HEK293 (cell line): Measurements from ENCODE around the gene IFNA21.

Source experiments
- CTCF ChIA-PET: fragments of 350-600 bp; formaldehyde crosslinking; extraction: SDS; loops from one replicate; lab custom pipeline; 2021; ENCODE audit warnings: antibody characterized with exemption; lab: Yijun Ruan, JAX
- POLR2A ChIA-PET: fragments of 300-600 bp; formaldehyde crosslinking; extraction: SDS; loops from one replicate; lab custom pipeline; 2020; ENCODE audit warnings: antibody characterized with exemption, inconsistent platforms; lab: Yijun Ruan, JAX
- H3K27ac ChIP-seq: fragments of 200-500 bp; sonication (Bioruptor generic); 2 replicates; pipeline ENCODE4 v1.5.1; 2014; ENCODE audit warnings: low read depth, low read length, control low read depth, inconsistent platforms; ENCODE audit errors: extremely low read depth
- H3K36me3 ChIP-seq, 2 experiments: fragments of 200-500 bp in 1 of 2; sonication (Bioruptor generic) in 1 of 2; 1 replicate in 1 of 2; 2 replicates in 1 of 2; pipeline ENCODE4 v1.5.1; 2014 to 2017; ENCODE audit warnings: inconsistent platforms in 2 of 2, low read length in 2 of 2; ENCODE audit not compliant: control insufficient read depth in 2 of 2, insufficient read depth in 1 of 2
- H3K4me1 ChIP-seq: fragments of 200-500 bp; sonication (Bioruptor generic); 2 replicates; pipeline ENCODE4 v1.5.1; 2014; ENCODE audit warnings: mild to moderate bottlenecking, low read length, inconsistent platforms; ENCODE audit not compliant: control insufficient read depth, insufficient read depth
- H3K4me3 ChIP-seq: 2 replicates; pipeline ENCODE4 v1.5.1; 2011; ENCODE audit warnings: low read depth, mild to moderate bottlenecking, control low read depth, low read length, moderate library complexity
- H3K9me3 ChIP-seq: fragments of 200-500 bp; sonication (Bioruptor generic); 2 replicates; pipeline ENCODE4 v1.5.1; 2014; ENCODE audit warnings: low read depth, low read length, inconsistent platforms; ENCODE audit not compliant: control insufficient read depth, insufficient read depth
- BCL11B ChIP-seq: fragments of 450-650 bp; formaldehyde crosslinking; IDR thresholded peaks from 2 replicates; pipeline ENCODE4 v1.5.1; 2016; ENCODE audit warnings: low read depth, missing biosample characterization, missing genetic modification characterization
- KLF16 ChIP-seq: fragments of 450-650 bp; formaldehyde crosslinking; IDR thresholded peaks from 2 replicates; pipeline ENCODE4 v1.5.1; 2017; ENCODE audit warnings: missing biosample characterization, missing genetic modification characterization
- KLF9 ChIP-seq: fragments of 450-650 bp; formaldehyde crosslinking; IDR thresholded peaks from 2 replicates; pipeline ENCODE4 v1.5.1; 2016; ENCODE audit warnings: missing biosample characterization, missing genetic modification characterization, low read depth
- MEIS1 ChIP-seq: sonication (generic); formaldehyde crosslinking; IDR thresholded peaks from 2 replicates; pipeline ENCODE4 v1.8.1; 2022; ENCODE audit warnings: missing genetic modification reagents, mild to moderate bottlenecking, borderline replicate concordance
- PRDM2 ChIP-seq: fragments of 450-650 bp; formaldehyde crosslinking; IDR thresholded peaks from 2 replicates; pipeline ENCODE4 v1.5.1; 2016; ENCODE audit warnings: missing biosample characterization, missing genetic modification characterization, borderline replicate concordance
- SALL2 ChIP-seq: fragments of 450-650 bp; formaldehyde crosslinking; IDR thresholded peaks from 2 replicates; pipeline ENCODE4 v1.5.0; 2017; ENCODE audit warnings: missing biosample characterization, mild to moderate bottlenecking, missing genetic modification characterization, borderline replicate concordance
- SCRT2 ChIP-seq: fragments of 450-650 bp; formaldehyde crosslinking; IDR thresholded peaks from 2 replicates; pipeline ENCODE4 v1.5.1; 2016; ENCODE audit warnings: missing biosample characterization, missing genetic modification characterization
- ZBTB1 ChIP-seq: fragments of 450-650 bp; formaldehyde crosslinking; IDR thresholded peaks from 2 replicates; pipeline ENCODE4 v1.5.1; 2016; ENCODE audit warnings: missing biosample characterization, missing genetic modification characterization
- ZFP3 ChIP-seq: fragments of 450-650 bp; formaldehyde crosslinking; IDR thresholded peaks from 2 replicates; pipeline ENCODE4 v1.5.1; 2016; ENCODE audit warnings: low read depth, missing biosample characterization, missing genetic modification characterization
- ZNF211 ChIP-seq: fragments of 450-650 bp; formaldehyde crosslinking; IDR thresholded peaks from 2 replicates; pipeline ENCODE4 v1.5.1; 2016; ENCODE audit warnings: low read depth, missing biosample characterization, missing genetic modification characterization
- ZNF311 ChIP-seq: fragments of 450-650 bp; formaldehyde crosslinking; IDR thresholded peaks from 2 replicates; pipeline ENCODE4 v1.5.1; 2017; ENCODE audit warnings: missing biosample characterization, missing genetic modification characterization, borderline replicate concordance
- ZNF324 ChIP-seq: fragments of 450-650 bp; formaldehyde crosslinking; IDR thresholded peaks from 2 replicates; pipeline ENCODE4 v1.5.1; 2016; ENCODE audit warnings: missing biosample characterization, missing genetic modification characterization
- ZNF423 ChIP-seq: fragments of 450-650 bp; formaldehyde crosslinking; IDR thresholded peaks from 2 replicates; pipeline ENCODE4 v1.5.1; 2016; ENCODE audit warnings: missing biosample characterization, missing genetic modification characterization
- ZNF558 ChIP-seq: fragments of 450-650 bp; formaldehyde crosslinking; IDR thresholded peaks from 2 replicates; pipeline ENCODE4 v1.5.1; 2016; ENCODE audit warnings: missing biosample characterization, missing genetic modification characterization
- ZNF645 ChIP-seq: fragments of 450-650 bp; formaldehyde crosslinking; IDR thresholded peaks from 2 replicates; pipeline ENCODE4; 2016; ENCODE audit warnings: missing biosample characterization, missing genetic modification characterization
- ZNF791 ChIP-seq: fragments of 450-650 bp; formaldehyde crosslinking; IDR thresholded peaks from 2 replicates; pipeline ENCODE4 v1.5.1; 2016; ENCODE audit warnings: missing biosample characterization, missing genetic modification characterization
- ZNF843 ChIP-seq: fragments of 450-650 bp; formaldehyde crosslinking; IDR thresholded peaks from 2 replicates; pipeline ENCODE4 v1.5.1; 2016; ENCODE audit warnings: missing biosample characterization, missing genetic modification characterization
- ZSCAN18 ChIP-seq: fragments of 450-650 bp; formaldehyde crosslinking; IDR thresholded peaks from 2 replicates; pipeline ENCODE4 v1.5.1; 2016; ENCODE audit warnings: missing biosample characterization, missing genetic modification characterization
- ZSCAN30 ChIP-seq: fragments of 450-650 bp; IDR thresholded peaks from 2 replicates; pipeline ENCODE4 v1.5.1; 2018; ENCODE audit warnings: missing biosample characterization, mild to moderate bottlenecking, missing genetic modification characterization, moderate library complexity
- ZXDB ChIP-seq: fragments of 450-650 bp; formaldehyde crosslinking; IDR thresholded peaks from 2 replicates; pipeline ENCODE4 v1.5.1; 2016; ENCODE audit warnings: missing biosample characterization, missing genetic modification characterization

IFNA21 gene

GRCh38 chr9:21141427-21141882 is 25.0 kb downstream of the IFNA21 start, which contains the start of gene IFNW1:
TSS of gene IFNW1 (minus strand) at chr9:21141832. CDS start at chr9:21141570, 262 bp downstream.
- H3K36me3 ChIP-seq = no peaks in the 10 kb centered on the region
- no peak within 1 kb of the TSS for H3K4me3 ChIP-seq
- H3K4me1 ChIP-seq = no peaks in the 10 kb centered on the region
- no peaks in the 10 kb centered on the region for H3K9me3 ChIP-seq
- TF ChIP-seq MEIS1 (CRISPR knock-in tag) (no peak), ZNF645 (tag by site-specific recombination) (no peak), ZXDB (no peak), ZSCAN30 (tag by site-specific recombination) (no peak), KLF9 (tag by site-specific recombination) (no peak), KLF16 (no peak), SCRT2 (tag by site-specific recombination) (no peak), ZNF791 (tag by site-specific recombination) (no peak), PRDM2 (tag by site-specific recombination) (no peak), ZNF843 (tag by site-specific recombination) (no peak), BCL11B (tag by site-specific recombination) (no peak), ZNF324 (no peak), SALL2 (tag by site-specific recombination) (no peak), ZBTB1 (no peak), ZSCAN18 (no peak), ZNF211 (tag by site-specific recombination) (no peak), ZFP3 (no peak), ZNF311 (no peak), ZNF423 (no peak), ZNF558 (tag by site-specific recombination) (no peak)
- POLR2A ChIA-PET = no interaction called here
- CTCF ChIA-PET = interaction anchor here (0.8 kb wide), 1 partner anchor 53 kb away, joined by 3 read pairs; no protein-coding TSS in a partner anchor
- H3K27ac ChIP-seq = no peak within 1 kb of the TSS
